ENCODE results near the gene SPECC1L.
"Not testable (repeated sequence)": the region's sequence is repeated elsewhere in the genome, so short reads cannot be mapped to it uniquely, and the experiment has no call there.

SPECC1L gene

DNA sequence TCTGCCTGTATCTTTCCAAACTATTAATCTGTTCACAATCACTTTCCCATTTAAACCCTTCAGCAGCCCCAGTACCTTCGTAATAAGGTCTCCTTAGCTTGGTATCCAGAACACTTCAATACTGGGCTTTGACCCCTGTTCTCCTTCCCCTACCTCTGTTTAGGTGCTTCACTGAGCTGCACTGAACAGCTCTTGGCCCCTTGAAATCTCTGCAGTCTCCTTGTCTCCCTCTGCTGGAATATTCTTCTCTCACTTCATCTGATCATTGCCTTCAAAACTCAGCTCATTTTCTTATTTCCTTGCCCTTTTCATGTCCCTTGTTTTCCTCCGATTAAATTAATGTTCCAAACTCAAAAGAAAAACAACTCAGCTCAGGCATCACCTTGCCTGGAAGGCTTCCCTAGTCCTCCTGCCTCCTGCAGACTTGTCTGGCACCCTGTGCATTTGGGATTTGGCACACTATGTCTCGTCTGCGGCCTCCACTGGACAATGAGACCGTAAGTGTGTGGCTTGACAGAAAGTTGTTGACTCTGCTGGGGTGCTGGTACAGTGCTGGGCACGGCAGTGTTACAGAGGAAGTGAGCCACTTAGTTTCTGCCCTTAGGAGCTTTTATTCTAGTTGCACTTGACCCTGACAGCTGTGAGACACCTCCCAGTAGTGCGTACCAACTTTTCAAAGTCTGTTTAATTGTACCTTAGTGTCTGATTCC lies 4.2 kb downstream of the SPECC1L start:
- not testable (repeated sequence) for FAIRE-seq; DNase-seq (ENCODE audit: extremely low spot score, insufficient read length, low read depth)

GRCh38 chr22:24280363-24280762 lies 9.7 kb downstream of the SPECC1L start:
- FAIRE-seq; DNase-seq (ENCODE audit: extremely low spot score, insufficient read length, low read depth): not testable (repeated sequence)

- FAIRE-seq, result no peak
Observed at GRCh38 chr22:24282401-24282800, 11.8 kb downstream of the SPECC1L start.

GRCh38 chr22:24284747-24285203 lies 14.1 kb downstream of the SPECC1L start:
- FAIRE-seq (no peak), DNase-seq (ENCODE audit: extremely low spot score, insufficient read length, low read depth) (no peak)

More at GRCh38 chr22:24282401-24282800, 11.8 kb downstream of the SPECC1L start:
- DNase-seq (ENCODE audit: extremely low spot score, insufficient read length, low read depth), result no peak

DNA sequence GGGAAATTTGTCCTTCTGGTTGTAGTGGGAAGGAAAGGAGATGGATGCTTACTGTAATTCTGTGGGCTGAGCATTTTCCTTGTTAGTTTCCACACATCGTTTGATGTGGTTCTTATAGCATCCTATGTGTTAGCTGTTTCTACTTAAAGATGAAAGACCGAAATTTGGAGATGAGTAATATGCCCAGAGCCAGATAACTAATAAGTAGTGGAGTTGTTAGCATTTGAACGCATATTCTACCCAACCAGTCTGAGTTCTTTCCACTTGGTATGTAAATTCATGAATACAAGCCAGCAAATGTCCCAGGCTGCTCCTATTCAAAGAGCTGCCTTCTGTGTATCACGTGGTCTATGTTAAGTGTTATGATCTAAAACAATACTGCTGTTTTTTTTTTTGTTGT lies 14.6 kb downstream of the SPECC1L start:
- FAIRE-seq (no peak), DNase-seq (ENCODE audit: extremely low spot score, insufficient read length, low read depth) (no peak)

DNA sequence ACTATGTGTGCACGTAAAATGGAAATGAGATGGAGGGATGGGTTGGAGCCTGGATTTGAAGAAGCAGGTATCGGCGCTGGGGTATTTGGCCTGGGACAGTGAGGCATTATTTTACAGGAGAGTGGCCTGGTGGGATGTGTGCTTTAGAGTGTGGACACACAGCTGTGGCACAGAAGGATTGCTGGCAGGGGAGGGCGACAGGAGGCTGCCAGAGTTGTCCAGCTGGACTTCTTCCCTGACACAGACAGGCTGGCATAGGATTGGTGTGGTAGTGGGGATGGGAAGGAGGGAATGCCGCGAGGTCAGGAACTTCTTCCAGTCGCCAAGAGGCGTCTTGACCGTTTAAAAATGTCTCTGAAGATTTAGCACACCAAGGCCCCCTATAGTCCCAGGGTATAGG lies 16.6 kb downstream of the SPECC1L start:
- not testable (repeated sequence) for FAIRE-seq; DNase-seq (ENCODE audit: extremely low spot score, insufficient read length, low read depth)

DNA sequence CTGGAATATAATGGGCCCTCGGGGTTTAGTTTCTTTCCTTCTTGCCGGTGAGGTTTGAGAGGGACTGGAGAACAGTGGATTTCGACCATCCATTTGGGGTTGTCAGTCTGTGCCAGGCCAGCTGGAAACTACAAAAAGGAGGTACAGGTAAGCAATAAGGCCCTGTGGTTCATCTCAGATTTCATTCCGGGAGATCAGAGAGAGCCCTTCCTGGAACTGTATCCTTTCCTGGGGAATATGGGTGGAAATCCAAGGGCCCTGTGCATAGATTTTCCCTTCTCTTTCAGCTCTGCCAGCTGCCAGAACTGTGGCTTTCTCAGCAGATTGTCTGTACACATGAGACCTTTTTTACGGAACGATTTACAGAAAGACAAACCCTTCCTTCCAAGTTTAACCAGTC lies 17.2 kb downstream of the SPECC1L start:
- not testable (repeated sequence) for FAIRE-seq

GRCh38 chr22:24289114-24289513 lies 18.5 kb downstream of the SPECC1L start:
- FAIRE-seq, result no peak
- DNase-seq (ENCODE audit: extremely low spot score, insufficient read length, low read depth), result no peak

More for the DNA sequence above, 17.2 kb downstream of the SPECC1L start:
- not testable (repeated sequence) for DNase-seq (ENCODE audit: extremely low spot score, insufficient read length, low read depth)

- no peak for DNase-seq (ENCODE audit: extremely low spot score, insufficient read length, low read depth)
- no peak for FAIRE-seq
Observed at GRCh38 chr22:24289741-24290163, 19.1 kb downstream of the SPECC1L start.

DNA sequence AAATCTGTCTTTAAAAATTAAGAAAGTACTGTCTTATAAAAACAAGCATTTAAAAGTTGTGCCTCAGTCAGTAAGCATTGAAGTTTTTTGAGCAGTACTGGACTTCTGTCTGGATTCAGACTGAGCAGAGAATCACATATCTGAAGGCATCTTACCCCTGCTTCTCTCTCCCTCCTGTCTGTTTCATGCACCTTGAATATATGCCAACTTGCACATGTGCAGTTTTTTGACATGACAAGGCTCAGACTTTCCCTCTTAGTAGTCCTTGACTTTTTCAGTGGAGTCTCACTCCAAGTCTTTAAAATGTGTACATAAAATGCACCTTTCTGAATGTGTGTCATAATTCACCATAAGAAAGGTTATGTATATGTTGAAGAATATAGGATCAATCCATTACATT lies 19.8 kb downstream of the SPECC1L start:
- no peak for DNase-seq (ENCODE audit: extremely low spot score, insufficient read length, low read depth)
- no peak for FAIRE-seq

DNA sequence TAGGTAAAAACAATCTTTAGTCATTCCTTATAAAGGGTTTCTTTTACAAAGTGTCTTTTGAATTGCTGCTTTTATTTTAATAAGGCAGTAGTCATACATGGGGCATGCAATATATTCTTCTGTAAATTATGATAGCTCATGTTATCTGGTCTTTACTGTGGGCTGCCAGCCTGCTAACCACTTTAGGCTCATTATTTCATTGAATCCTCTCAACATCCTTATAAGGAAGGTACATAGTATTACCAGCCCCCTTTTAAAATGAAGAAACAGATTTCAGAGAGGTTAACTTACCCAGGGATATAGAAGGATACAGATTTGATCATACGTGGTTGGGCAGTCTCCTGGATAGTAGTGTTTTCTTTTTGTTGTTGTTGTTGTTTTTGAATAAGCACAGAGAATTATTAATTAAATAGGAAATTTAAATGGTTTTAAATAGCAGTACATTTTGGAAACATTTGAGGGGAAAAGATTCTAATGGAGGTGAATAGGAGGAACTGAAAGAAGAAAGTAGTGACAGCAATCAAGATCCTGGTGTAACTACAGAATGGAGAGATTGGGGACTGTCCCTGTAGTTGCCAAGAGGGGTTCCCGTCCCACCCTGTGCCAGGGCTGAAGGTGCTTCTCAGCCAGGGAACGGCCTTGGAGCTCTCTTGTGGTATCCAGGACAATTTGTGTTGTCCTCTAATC lies 21.0 kb downstream of the SPECC1L start:
- no peak for FAIRE-seq
- no peak for DNase-seq (ENCODE audit: extremely low spot score, insufficient read length, low read depth)

DNA sequence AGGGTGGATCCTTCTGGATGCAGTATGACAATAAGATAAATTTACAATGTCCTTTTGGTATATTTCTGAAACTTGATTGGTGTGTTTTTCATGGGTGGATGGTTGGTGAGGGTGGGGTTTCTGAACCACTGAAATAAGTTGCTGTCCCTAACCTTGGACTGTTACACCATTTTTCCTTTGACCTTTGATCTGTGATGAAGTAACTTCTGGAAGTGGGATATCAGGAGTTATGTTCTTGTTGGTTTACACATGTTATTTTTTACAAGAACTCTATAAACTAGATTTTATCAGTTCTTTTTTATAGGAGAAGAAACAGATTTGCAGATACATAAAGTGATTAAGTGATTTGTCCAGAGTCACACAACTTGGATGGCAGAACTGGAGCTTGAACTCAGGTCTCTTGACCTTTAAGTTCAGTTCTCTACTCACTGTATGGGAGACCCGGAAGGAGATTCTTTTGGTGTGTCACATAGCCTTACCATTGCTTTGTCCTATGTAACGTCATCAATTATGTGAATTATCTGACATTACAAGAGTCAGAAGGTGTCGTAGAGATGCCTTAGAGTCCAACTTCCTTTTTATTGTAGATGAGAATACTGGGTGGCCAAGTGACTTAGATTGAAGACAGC lies 21.7 kb downstream of the SPECC1L start:
- FAIRE-seq, result not testable (repeated sequence)

GRCh38 chr22:24294913-24295312 lies 24.3 kb downstream of the SPECC1L start:
- FAIRE-seq; DNase-seq (ENCODE audit: extremely low spot score, insufficient read length, low read depth): not testable (repeated sequence)

More for the DNA sequence above, 21.7 kb downstream of the SPECC1L start:
- not testable (repeated sequence) for DNase-seq (ENCODE audit: extremely low spot score, insufficient read length, low read depth)

DNA sequence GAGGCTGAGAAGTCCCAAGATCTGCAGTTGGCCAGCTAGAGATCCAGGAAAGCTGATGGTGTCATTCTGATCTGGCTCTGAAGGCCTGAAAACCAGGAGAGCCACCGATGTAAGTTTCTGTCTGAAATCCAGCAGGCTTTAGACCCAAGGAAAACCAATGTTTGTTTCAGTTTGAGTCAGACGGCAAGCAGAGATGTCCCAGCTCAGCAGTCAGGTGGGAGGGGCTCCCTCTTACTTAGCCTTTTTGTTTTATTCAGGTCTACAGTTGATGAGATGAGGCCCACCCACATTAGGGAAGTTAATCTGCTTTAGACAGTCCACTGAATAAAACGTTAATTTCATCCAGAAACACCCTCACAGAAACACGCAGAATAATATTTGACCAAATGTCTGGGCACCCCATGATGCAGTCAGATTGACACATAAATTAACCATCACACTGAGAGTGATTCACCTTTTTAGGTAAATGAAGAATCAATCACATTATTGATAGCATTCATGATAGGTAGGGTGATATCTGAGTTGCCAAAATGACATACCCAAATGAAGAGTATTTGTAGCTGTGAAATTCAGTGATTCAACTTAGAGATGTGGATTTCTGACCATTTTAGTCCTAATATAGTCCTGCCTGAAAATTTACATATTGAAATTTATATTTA lies 28.0 kb downstream of the SPECC1L start:
- not testable (repeated sequence) for DNase-seq (ENCODE audit: extremely low spot score, insufficient read length, low read depth)
- FAIRE-seq, result peak; percentile 60

DNA sequence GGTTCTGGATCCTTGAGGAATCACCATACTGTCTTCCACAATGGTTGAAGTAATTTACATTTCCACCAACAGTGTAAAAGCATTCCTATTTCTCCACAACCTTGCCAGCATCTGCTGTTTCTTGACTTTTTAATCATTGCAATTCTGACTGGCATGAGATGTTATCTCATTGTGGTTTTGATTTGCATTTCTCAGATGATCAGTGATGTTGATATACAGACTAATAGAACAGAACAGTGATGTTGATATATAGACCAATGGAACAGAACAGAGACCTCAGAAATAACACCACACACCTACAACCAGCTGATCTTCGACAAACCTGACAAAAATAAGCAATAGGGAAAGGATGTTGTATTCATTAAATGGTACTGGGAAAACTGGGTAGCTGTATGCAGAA lies 29.9 kb downstream of the SPECC1L start:
- not testable (repeated sequence) for DNase-seq (ENCODE audit: extremely low spot score, insufficient read length, low read depth); FAIRE-seq

DNA sequence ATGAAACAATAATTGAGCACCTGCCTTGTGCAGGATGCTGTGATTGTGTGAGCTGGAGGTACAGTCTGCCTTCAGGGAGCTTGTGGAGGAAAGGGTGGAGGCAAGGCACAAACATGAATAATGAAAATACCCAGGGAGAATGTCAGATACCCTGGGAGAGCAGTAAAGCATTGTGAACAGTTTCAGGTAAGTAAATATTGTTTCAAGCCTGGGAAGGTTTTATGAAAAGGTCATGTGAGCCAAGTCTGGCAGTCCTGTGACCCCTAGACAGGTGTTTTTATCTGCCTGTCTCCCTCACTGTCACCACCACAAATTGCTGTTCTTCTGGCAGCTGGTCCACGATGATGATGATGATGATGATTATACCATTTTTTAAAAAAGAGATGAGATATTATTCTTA lies 32.0 kb downstream of the SPECC1L start:
- FAIRE-seq, result no peak
- no peak for DNase-seq (ENCODE audit: extremely low spot score, insufficient read length, low read depth)

DNA sequence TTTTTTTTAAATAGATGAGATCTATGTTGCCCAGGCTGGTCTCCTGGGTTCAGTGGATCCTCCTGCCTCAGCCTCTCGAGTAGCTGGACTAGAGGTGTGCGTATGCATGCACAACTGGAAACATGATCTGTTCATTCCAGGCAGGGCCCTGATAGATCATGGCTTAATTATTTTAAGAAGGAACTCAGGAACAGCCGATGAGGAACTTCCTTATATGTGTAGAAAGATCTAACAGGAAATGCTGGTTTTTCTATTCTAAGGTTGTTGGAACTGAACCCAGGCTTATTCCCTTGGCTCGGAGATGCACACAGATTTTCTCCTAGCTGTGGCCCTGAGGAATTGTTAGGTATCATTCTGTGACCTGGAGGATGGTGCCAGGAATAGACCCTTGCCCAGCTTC lies 32.4 kb downstream of the SPECC1L start:
- DNase-seq (ENCODE audit: extremely low spot score, insufficient read length, low read depth) (no peak), FAIRE-seq (no peak)

DNA sequence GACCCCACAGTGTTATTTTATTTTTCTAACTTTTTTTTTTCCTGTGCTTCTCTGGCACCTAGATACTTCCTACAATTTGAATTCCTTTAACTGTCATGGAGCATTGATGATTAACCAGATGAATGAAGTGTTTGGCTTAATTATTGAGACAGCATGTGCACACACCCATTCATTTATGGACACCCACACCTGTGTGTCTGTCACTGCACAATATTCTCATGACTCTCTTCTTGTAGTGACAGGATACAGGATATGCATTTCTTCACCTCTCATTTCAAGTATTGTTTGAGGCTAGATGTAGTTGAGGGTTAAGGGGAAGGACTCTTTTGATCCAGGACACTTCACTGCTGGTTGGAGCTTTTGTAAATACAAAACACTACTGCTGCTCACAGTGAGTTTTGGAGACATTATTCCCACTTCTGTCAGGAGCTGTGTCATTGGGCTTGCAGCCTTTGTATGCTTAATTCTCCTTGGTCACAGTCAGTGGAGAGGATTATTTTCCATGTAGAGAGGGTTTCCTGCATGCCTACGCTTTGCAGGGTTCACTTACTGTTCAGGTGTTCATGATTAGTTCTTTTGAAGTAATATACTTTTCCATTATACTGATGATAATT lies 33.5 kb downstream of the SPECC1L start:
- FAIRE-seq (no peak), DNase-seq (ENCODE audit: extremely low spot score, insufficient read length, low read depth) (no peak)

- no peak for DNase-seq (ENCODE audit: extremely low spot score, insufficient read length, low read depth)
- no peak for FAIRE-seq
Observed at GRCh38 chr22:24305260-24305692, 34.6 kb downstream of the SPECC1L start.

- DNase-seq (ENCODE audit: extremely low spot score, insufficient read length, low read depth) (no peak), FAIRE-seq (no peak)
Observed at GRCh38 chr22:24310969-24311368, 40.3 kb downstream of the SPECC1L start.
